HG02798 (cell line): ENCODE data around the gene CCNI.
A peak's percentile ranks its signal among the peaks of the same experiment; 100 is the strongest.

ENCODE experiments used
- ATAC-seq: cut with Tn5 transposase; IDR thresholded peaks from one replicate; pipeline ENCODE4 v1.9.1; 2021; ENCODE audit warnings: mild to moderate bottlenecking; ENCODE audit not compliant: unreplicated experiment, poor library complexity

CCNI gene

DNA sequence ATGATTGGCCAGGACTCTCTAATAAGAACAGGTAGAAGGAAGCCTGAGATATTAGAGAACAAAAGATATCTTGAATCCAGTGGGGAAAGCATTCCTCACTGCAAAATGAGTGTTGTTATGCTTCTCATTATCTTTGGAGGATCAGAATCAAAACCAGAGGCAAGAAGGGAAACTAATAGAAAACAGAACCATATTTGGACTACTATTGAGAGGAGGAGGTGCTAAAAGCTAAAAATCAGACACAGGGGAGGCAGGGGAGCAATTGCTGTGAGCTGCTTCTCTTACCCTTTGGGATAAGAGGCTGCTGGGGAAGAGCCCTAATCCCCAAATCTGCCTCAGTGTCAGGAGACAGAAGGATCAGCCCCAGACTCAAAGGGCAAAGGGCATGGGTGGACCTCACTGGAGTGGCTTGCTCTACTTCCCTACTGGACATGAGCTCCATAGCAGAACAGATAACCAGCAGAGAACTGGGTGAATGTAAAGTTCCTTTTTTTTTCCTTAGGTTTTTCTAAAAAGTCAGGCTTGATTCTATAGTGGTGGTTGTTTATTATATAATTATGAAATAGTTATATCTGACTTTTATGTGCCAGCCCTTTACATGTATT lies 66.2 kb downstream of the CCNI start:
- no peak for ATAC-seq

- peak; percentile 83 for ATAC-seq
Observed at GRCh38 chr4:77007358-77008230, 68.2 kb downstream of the CCNI start.

DNA sequence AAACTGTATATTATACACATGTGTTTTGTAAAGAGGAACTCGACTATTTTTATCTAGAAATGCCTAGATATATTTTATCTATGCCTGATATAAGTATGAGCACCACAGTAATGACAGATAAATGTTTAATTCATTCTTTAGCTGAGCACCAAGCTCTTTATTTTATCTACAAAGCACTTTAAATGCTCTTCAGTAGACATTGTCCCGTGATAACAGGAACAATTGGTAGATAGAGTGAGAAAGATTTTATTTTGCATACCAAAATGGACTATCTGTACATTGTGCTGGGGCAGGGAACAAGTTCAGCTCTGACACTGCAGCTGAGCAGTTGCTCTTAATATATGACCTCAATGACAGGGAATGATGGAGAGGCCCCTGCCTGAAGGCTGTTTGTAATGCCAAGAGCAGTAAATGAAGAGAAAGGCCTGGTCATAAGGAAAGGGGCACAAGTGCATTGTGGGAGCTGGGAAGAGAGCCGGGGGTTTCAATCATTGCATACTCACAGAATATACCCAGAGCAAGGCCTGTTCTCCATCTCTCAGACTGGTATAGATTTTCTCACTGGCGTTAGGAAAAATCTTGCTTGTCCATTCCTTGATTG lies 68.9 kb downstream of the CCNI start:
- ATAC-seq, result no peak

DNA sequence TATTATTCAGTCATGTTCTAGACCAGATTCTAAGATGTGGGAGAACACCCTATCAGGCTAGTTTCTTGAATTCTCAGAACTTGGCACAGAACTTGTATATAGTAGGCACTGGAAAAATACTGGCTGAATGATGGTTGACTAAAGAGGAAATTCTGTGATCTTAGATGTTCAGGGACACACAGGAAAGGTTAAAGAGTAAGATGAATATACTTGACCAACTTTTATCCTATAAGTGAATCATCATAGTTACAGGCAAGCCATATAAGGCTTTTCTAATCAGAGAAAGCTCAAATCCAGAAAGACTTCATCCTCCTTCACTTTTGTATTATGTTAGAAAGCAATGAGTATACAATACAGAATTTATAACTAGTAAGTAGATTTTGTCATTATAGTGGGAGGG lies 72.4 kb downstream of the CCNI start:
- ATAC-seq, result no peak

DNA sequence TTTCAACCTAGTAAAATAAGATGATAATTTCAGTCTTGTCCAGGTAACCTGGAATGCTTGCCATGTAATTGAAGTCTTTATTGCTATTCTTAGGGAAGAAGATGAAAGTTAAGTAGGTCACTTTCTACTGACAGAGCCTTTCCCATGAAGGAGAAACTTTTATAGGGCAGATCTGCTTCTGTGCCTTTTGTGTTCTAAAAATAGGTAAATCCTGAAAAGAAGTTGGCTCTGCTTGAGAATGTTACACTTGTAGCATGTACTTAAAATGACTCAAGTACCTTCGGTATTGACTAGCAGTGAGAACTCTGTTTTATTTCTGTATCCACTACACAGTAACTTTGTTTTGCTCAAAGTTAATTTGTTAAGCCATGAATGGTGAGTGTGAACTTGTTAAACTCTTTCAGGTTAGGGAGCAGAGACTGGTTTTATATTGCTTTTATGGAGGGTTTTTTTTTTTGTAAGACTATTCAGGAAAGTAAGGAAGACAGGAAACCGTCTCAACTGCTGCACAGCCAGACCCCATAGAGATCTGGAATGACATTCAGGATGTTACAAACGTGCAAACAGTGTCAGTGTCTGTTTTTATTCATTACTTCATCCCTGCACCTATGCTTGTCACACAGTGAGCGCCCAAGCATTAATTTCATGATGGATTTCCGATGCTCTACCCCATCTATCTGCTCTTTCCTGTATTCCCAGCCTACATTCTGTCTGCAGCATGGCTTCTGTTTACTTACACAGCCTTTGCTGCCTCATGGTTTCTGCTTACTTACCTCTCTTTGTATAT lies 73.3 kb downstream of the CCNI start:
- no peak for ATAC-seq

- ATAC-seq, result no peak
Observed at GRCh38 chr4:77001907-77002306, 73.9 kb downstream of the CCNI start.

DNA sequence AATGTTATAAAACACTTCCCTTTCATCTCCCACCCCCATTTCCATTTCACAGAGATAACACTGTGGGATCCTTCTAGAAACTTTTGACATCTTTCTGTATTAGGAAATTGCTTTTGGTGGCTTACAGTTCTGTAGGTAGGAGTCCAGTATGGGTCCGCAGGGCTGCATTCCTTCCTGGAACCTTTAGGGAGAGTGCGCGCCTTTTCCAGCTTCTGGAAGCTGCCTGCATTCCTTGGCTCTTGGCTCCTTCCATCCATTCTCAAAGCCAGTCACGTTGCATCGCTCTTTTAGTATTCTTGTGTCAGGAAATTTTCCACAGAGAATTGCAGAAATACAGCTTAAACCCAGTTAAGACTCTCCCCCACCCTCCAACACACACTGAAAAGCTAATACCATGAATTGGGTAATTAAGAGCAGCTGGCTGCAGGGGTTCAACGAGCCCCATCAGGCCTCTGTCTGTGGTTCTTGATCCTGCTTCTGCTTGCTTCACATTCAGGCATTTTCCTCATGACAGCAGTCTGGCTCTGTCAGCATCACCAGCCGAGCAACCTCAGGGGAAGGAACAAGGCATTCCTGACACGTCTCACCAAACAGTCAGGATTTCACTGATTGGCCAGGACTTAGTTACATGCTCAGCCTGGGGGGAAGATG lies 77.4 kb downstream of the CCNI start:
- no peak for ATAC-seq

DNA sequence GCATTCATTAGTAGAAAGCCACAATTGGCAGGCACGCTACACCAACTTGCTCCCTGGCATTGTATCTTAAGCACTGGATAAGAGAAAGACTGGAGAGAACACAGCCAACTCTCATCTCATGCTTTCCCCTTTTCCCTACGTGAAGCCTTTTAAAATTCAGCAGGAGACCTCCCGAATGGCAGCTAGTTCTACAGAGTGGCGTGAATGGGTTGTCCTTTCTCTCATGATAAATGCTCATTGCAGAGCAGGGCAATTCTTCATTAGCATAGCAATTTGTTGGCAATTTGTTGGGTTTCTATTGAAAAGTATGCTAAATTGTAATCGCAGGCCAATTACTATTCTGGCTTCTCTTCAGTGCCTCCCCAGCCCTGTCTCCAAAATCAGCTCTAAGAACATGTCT lies 78.3 kb downstream of the CCNI start:
- no peak for ATAC-seq
